ENCODE data around the gene LSAMP.

- TF ChIP-seq ZNF639 (CRISPR knock-in tag; conservative IDR thresholded peaks at IDR 0.05 in 1 of 2, IDR thresholded peaks at IDR 0.05 in 1 of 2) (no peak), GABPB2 (CRISPR knock-in tag; conservative IDR thresholded peaks at IDR 0.05) (no peak), ZNF41 (CRISPR knock-in tag; conservative IDR thresholded peaks at IDR 0.05) (no peak), EZH2 (IDR thresholded peaks at IDR 0.05; ENCODE audit: borderline replicate concordance, low read depth, low read length) (no peak), CLOCK (CRISPR knock-in tag; IDR thresholded peaks at IDR 0.05; ENCODE audit: borderline replicate concordance) (no peak), ZNF609 (CRISPR knock-in tag; IDR thresholded peaks at IDR 0.05; ENCODE audit: borderline replicate concordance) (no peak), ELK1 (CRISPR knock-in tag; IDR thresholded peaks at IDR 0.05) (no peak)
These were observed 470.3 kb downstream of the LSAMP start for GRCh38 chr3:115974940-115975339.
